CD4-positive, alpha-beta T cell (primary cell): ENCODE results near the gene TCF7L2. TPM values are rescaled to one million over a fixed set of nuclear protein-coding genes. Genes with fewer than 3 reads are reported as not detected.

ENCODE experiments used
- ATAC-seq: fragments of 200-7000 bp; cut with Tn5 transposase; one replicate; pipeline ENCODE4 v1.10.0; 2022; ENCODE audit warnings: mild to moderate bottlenecking; ENCODE audit not compliant: poor library complexity
- CTCF ChIA-PET: fragments of 350-600 bp; sonication (Branson Sonifier 250); formaldehyde crosslinking; loops from one replicate; lab custom pipeline; 2021; ENCODE audit warnings: antibody characterized with exemption, inconsistent platforms; lab: Charles Lee
- POLR2A ChIA-PET: fragments of 350-600 bp; sonication (Branson Sonifier 250); formaldehyde crosslinking; loops from one replicate; lab custom pipeline; 2021; ENCODE audit warnings: antibody characterized with exemption, inconsistent platforms; lab: Charles Lee
- DNase-seq, 14 experiments: peaks; one replicate each; pipeline ENCODE4 v3.0.0-alpha.2; 2013 to 2020; ENCODE audit warnings: mixed read lengths in 2 of 14
- H3K27ac ChIP-seq, 2 donors: one replicate each; pipeline versions ENCODE4 v1.5.1 to v1.7.0; 2013; ENCODE audit warnings: low read length in 2 of 2, low read depth in 1 of 2, mild to moderate bottlenecking in 1 of 2
- H3K27me3 ChIP-seq, 2 experiments: 1 replicate in 1 of 2; 2 replicates in 1 of 2; pipeline versions ENCODE4 v1.6.1 to v1.7.0; 2013; ENCODE audit warnings: low read length in 2 of 2, control low read depth in 1 of 2, mild to moderate bottlenecking in 1 of 2, moderate library complexity in 1 of 2; ENCODE audit not compliant: insufficient read depth in 2 of 2, control insufficient read depth in 1 of 2
- H3K36me3 ChIP-seq: one replicate; pipeline ENCODE4 v1.6.1; 2013; ENCODE audit warnings: low read length, control low read depth; ENCODE audit not compliant: insufficient read depth
- H3K4me1 ChIP-seq: one replicate; pipeline ENCODE4 v1.6.1; 2013; ENCODE audit warnings: low read length, control low read depth; ENCODE audit not compliant: insufficient read depth
- H3K4me3 ChIP-seq: one replicate; pipeline ENCODE4 v1.5.1; 2013; ENCODE audit warnings: mild to moderate bottlenecking, low read length, moderate library complexity
- H3K9me3 ChIP-seq, 2 experiments: 1 replicate in 1 of 2; 2 replicates in 1 of 2; pipeline versions ENCODE4 v1.6.1 to v1.7.0; 2013; ENCODE audit warnings: low read length in 2 of 2, mild to moderate bottlenecking in 2 of 2, control low read depth in 1 of 2, moderate library complexity in 1 of 2; ENCODE audit not compliant: control insufficient read depth in 1 of 2, insufficient read depth in 1 of 2
- H3K27ac Mint-ChIP-seq: one replicate; pipeline ENCODE4 v1.8.0; 2020; ENCODE audit warnings: mixed read lengths
- H3K27me3 Mint-ChIP-seq: one replicate; pipeline ENCODE4 v1.8.0; 2021; ENCODE audit warnings: mixed read lengths
- H3K36me3 Mint-ChIP-seq: one replicate; pipeline ENCODE4 v1.8.0; 2021; ENCODE audit warnings: low read depth, mixed read lengths
- H3K4me1 Mint-ChIP-seq: one replicate; pipeline ENCODE4 v1.8.0; 2021; ENCODE audit warnings: low read depth, mixed read lengths
- H3K4me3 Mint-ChIP-seq: one replicate; pipeline ENCODE4 v1.8.0; 2020; ENCODE audit warnings: mild to moderate bottlenecking, mixed read lengths
- H3K9me3 Mint-ChIP-seq: one replicate; pipeline ENCODE4 v1.8.0; 2020; ENCODE audit warnings: mixed read lengths
- CTCF ChIP-seq: fragments of 200-600 bp; IDR thresholded peaks from one replicate; pipeline ENCODE4 v1.8.0; 2022; ENCODE audit warnings: antibody characterized with exemption, mild to moderate bottlenecking
- intact Hi-C, 2 experiments: fragments of 100-400 bp; cut with DNase I in 1 of 2; cut with micrococcal nuclease in 1 of 2; formaldehyde crosslinking; loops; one replicate each; pipeline versions ENCODE4 v1.15.1 to v1.9.0; 2023 to 2025; cut with DNase I, micrococcal nuclease
- total RNA-seq, 174 experiments: library from RNA in 2 of 174; stranded (reverse) in 2 of 174; gene quantifications; one replicate each; pipeline ENCODE4 v1.2.3 and lab custom pipeline; 2021 to 2026

TCF7L2 gene
- total RNA-seq, 2 experiments from 2014 or later, result 4.2 to 4.4 TPM

- no peak overlapping the region for H3K27ac ChIP-seq
- TF ChIP-seq CTCF, result no peak
- DNase-seq (no peak), ATAC-seq (no peak)
- H3K27me3 Mint-ChIP-seq, result peaks cover 9% of the 10 kb centered on the region
- no peaks in the 10 kb centered on the region for H3K36me3 ChIP-seq
- intact Hi-C loops, result no loop called here
- no peaks in the 10 kb centered on the region for H3K9me3 ChIP-seq
- no peaks in the 10 kb centered on the region for H3K9me3 Mint-ChIP-seq
- POLR2A ChIA-PET, result interaction anchor here (0.6 kb wide), 1 partner anchor 1836 kb away, joined by 3 read pairs; no protein-coding TSS in a partner anchor
- H3K4me1 ChIP-seq, result no peaks in the 10 kb centered on the region
- H3K27ac Mint-ChIP-seq, result no peak overlapping the region
- no peaks in the 10 kb centered on the region for H3K36me3 Mint-ChIP-seq
- no peaks in the 10 kb centered on the region for H3K4me1 Mint-ChIP-seq
- no peak overlapping the region for H3K4me3 Mint-ChIP-seq
- H3K4me3 ChIP-seq, result no peak overlapping the region
- H3K27me3 ChIP-seq, result no peaks in the 10 kb centered on the region
- CTCF ChIA-PET, result no interaction called here
Observed at GRCh38 chr10:113020838-113021237, 70.8 kb downstream of the TCF7L2 start.

- ATAC-seq, result no peak
Observed at GRCh38 chr10:113021268-113022040, 71.4 kb downstream of the TCF7L2 start.

GRCh38 chr10:113022265-113022664 is 72.2 kb downstream of the TCF7L2 start:
- peaks cover 16% of the 10 kb centered on the region for H3K27me3 Mint-ChIP-seq
- no peak overlapping the region for H3K27ac Mint-ChIP-seq

More at GRCh38 chr10:113021268-113022040, 71.4 kb downstream of the TCF7L2 start:
- no peak overlapping the region for H3K4me3 ChIP-seq
- H3K27ac ChIP-seq, result no peak overlapping the region
- no peaks in the 10 kb centered on the region for H3K36me3 Mint-ChIP-seq
- CTCF ChIA-PET, result no interaction called here
- DNase-seq, result no peak
- H3K27me3 Mint-ChIP-seq, result peaks cover 9% of the 10 kb centered on the region
- no peak overlapping the region for H3K4me3 Mint-ChIP-seq
- no peaks in the 10 kb centered on the region for H3K9me3 ChIP-seq
- no peaks in the 10 kb centered on the region for H3K27me3 ChIP-seq
- H3K4me1 ChIP-seq, result no peaks in the 10 kb centered on the region
- no peaks in the 10 kb centered on the region for H3K4me1 Mint-ChIP-seq
- intact Hi-C loops, result no loop called here
- no peak overlapping the region for H3K27ac Mint-ChIP-seq
- POLR2A ChIA-PET, result interaction anchor here (0.6 kb wide), 1 partner anchor 1835 kb away, joined by 3 read pairs; no protein-coding TSS in a partner anchor
- TF ChIP-seq CTCF, result no peak
- no peaks in the 10 kb centered on the region for H3K9me3 Mint-ChIP-seq
- H3K36me3 ChIP-seq, result no peaks in the 10 kb centered on the region

More at GRCh38 chr10:113022265-113022664, 72.2 kb downstream of the TCF7L2 start:
- no peaks in the 10 kb centered on the region for H3K9me3 ChIP-seq
- CTCF ChIA-PET, result no interaction called here
- no peaks in the 10 kb centered on the region for H3K4me1 ChIP-seq
- intact Hi-C loops, result no loop called here
- no peaks in the 10 kb centered on the region for H3K4me1 Mint-ChIP-seq
- H3K27me3 ChIP-seq, result peaks cover 0 to under 1% of the 10 kb centered on the region in 2 experiments
- H3K4me3 ChIP-seq, result no peak overlapping the region
- ATAC-seq (no peak), DNase-seq (no peak)
- H3K4me3 Mint-ChIP-seq, result no peak overlapping the region
- POLR2A ChIA-PET, result no interaction called here
- no peaks in the 10 kb centered on the region for H3K36me3 ChIP-seq
- no peak overlapping the region for H3K27ac ChIP-seq
- no peaks in the 10 kb centered on the region for H3K36me3 Mint-ChIP-seq
- no peaks in the 10 kb centered on the region for H3K9me3 Mint-ChIP-seq
- TF ChIP-seq CTCF, result no peak
